Dedifferentiated amniotic fluid mesenchymal stem cell (primary cell): ENCODE results near the gene LCORL.
"Not testable (repeated sequence)": the region's sequence is repeated elsewhere in the genome, so short reads cannot be mapped to it uniquely, and the experiment has no call there.

Experiments used
- DNase-seq: peaks from one replicate; pipeline ENCODE4 v3.0.0-alpha.2; 2016; ENCODE audit errors: extremely low spot score

Gene LCORL

DNA sequence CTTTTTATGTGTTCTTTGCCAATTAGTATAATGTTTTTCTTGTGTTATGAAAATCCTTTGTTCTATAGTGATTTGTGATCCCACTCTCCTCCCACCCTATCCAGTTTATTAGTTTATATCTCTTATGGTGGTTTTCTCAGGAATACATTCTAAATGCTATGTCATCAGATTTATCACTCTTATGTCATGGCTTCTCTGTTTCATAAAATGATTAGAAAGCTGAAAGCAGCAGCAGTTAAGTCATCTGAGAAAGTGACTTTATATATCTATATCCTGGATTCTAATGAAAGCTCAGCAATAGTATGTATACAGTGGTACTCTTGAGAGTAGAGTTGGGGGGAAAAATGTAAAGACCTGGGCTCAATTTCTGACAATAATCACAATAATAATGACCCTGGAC is 169.6 kb downstream of the LCORL start:
- no peak for DNase-seq

- DNase-seq = not testable (repeated sequence)
Measured at GRCh38 chr4:17850295-17850694, 171.3 kb downstream of the LCORL start.

DNA sequence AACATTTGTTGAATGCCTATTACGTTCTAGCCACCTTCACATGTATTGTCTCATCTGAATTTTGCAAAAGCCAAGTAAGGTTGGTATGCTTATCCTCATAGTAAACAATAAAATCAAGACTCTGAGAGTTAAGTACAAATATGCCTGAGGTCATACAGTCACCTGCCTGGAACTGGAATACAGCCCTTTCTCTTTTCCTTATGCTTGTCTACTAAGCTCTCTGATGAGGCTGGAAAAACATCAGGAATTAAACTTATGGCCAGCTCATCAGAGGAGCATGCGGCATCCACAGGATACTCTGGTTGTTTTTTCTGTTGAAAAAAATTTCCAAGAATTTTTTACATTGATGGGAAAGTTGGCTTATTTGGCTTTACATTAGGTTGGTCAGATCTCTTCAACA is 175.3 kb downstream of the LCORL start:
- peak; percentile 19 for DNase-seq

DNA sequence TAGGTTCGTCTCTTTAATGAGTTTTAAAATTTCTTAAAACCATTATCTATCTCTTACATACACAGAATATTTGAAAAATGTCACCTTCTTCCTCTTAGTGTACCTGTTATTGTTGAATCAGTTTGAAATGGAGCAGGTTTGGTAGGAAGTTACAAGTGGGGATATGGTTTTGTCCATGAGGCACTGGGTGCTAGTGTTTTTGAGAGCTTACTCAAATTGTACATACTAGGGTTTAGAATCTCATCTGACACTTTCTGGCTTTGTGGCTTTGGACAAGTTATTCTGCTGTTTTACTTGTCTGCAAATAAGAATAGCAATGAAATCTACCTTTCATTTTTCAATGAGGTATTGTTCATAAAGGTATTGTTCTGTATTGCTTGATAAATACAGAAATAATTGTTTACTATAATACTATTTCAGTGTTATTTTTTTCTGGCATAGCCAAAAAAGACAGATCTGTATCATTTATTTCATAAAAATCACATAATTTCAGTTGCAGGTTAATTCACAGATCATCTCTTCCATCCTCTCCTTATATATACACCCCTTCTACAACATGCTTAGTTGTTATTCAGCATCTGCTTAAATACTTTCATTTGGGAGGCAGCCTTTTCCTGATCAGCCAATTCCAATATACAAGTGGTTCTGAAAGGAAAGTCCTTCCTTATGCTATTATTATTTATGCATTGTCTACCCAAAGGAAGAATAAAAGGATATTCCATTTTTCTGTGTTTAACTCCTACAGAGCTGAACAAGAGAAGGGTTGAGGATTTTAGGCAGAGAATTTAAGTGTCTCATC is 197.5 kb downstream of the LCORL start:
- no peak for DNase-seq

- peak; percentile 78 for DNase-seq
Measured at GRCh38 chr4:17817027-17817426, 204.5 kb downstream of the LCORL start.

DNA sequence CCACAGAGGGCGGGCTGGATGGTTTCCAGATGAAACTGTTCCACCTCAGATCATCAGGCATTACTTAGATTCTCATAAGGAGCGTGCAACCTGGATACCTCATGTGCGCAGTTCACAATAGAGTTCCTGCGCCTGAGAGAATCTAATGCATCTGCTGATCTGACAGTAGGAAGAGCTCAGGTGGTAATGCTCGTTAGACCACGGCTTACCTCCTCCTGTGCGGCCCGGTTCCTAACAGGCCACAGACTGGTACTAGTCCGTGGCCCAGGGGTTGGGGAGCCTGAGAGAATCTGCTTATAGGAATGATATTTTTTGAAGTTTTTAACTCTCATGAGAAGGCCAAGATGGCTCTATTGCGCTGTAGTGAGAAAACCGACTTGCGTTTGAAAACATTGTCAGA is 205.4 kb downstream of the LCORL start:
- no peak for DNase-seq

GRCh38 chr4:17814140-17814539 is 207.4 kb downstream of the LCORL start:
- no peak for DNase-seq

DNA sequence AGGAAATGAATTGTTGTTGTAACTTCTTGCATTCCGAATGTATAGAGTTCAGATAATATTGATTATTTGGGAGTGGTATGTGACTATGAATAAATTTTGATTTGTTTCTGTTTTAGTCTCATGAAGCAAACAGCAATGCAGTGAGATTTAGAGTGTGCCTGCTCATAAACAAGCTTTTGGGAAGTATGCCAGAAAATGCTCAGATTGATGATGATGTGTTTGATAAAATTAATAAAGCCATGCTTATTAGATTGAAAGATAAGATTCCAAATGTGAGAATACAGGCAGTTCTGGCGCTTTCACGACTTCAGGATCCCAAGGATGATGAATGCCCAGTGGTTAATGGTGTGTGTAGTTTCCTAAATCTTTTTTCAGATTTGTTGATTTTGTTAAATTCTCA is 208.8 kb downstream of the LCORL start:
- no peak for DNase-seq

- DNase-seq = no peak
Measured at GRCh38 chr4:17812125-17812524, 209.4 kb downstream of the LCORL start.

- no peak for DNase-seq
Measured at GRCh38 chr4:17811078-17811603, 210.4 kb downstream of the LCORL start.

DNA sequence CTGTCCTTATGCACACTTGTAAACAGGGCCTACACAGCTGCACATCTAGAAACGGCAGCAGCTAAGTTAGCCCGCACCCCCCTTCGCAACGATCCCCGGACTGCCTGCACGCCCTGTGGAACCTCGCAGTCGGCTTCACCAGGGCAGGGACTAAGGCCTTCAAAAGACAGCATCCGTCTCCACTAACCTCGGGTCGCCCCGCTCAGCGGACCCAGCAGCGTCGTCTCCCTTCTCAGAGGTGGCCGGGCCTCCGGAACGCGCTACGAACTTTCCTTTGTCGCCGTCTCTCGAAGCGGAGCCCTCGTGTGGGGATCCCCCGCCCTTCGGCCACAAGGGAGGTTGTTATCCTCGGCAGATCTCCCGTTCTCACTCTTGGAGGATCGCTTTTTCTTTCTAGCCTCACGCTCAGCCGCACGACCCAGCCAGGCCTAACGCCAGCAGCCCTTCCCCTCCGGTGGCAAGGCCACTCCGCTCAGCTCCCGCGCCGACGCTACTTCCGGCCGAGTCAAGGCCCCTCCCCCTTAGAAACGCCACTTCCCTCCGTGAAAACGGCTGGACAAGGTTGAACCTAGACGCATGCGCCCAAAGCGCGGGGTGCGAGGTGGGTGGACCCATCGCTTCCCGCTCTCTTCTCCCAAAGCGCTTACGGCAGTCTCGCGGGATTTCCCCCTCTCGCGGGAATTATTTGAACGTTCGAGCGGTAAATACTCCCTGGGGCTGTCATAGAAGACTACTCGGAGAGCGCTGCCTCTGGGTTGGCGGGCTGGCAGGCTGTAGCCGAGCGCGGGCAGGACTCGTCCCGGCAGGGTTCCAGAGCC is 211.1 kb downstream of the LCORL start, which contains the start of the genes DCAF16 and NCAPG:
Gene DCAF16, minus strand, starts transcription at position 498 of the 818 bp plus-strand sequence. CDS start 6,616 bp downstream, outside the sequence.
Gene NCAPG, plus strand, starts transcription at position 720 of the 818 bp plus-strand sequence. CDS start 99 bp downstream, outside the sequence.
- peak; percentile 100 for DNase-seq

DNA sequence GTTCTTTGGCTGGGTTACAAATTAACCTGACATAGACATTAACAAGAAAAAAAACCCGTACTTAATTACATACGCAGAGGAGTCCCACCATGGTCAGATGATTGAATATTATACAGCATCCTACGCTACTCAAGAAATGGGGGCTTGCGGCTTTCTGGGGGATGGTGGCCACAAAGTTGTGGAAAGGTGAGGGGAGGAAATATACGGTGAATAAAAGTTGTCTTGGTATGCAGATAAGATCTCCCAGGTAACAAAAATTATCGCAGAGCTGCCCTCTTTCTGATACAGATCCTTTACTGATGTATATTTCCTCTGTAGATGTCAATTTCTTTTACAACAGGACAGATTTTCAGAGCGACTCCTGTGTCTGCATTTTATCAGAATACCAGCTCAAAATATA is 211.9 kb downstream of the LCORL start:
- DNase-seq = no peak

GRCh38 chr4:17807446-17807845 is 214.1 kb downstream of the LCORL start:
- no peak for DNase-seq

DNA sequence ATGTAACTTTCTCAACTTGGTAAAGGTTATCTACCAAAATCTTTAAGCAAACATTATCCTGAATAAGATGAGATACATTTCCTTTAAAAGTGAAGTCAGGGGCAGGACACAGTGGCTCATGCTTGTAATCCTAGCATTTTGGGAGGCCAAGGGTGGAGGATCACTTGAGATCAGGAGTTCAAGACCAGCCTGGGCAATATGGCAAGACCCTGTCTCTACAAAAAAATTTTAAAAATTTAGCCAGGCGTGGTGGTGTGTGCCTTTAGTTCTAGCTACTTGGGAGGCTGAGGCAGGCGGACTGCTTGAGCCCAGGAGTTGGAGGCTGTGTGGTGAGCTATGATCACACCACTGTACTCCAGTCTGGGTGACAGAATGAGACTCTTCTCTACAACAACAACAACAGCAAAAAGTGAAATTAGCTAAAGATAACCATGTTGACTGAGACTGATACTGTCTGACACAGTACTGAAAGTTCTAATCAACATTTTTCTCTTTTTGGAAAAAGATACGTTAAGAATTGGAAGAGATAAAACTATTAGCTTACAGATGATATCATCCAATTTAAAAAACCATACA is 215.9 kb downstream of the LCORL start:
- DNase-seq = no peak

- DNase-seq = no peak
Measured at GRCh38 chr4:17797808-17798207, 223.7 kb downstream of the LCORL start.

GRCh38 chr4:17794730-17795129 is 226.8 kb downstream of the LCORL start:
- no peak for DNase-seq
